ENCODE results near the gene DHRSX.
"Not testable (repeated sequence)": the region's sequence is repeated elsewhere in the genome, so short reads cannot be mapped to it uniquely, and the experiment has no call there.

Gene DHRSX

DNA sequence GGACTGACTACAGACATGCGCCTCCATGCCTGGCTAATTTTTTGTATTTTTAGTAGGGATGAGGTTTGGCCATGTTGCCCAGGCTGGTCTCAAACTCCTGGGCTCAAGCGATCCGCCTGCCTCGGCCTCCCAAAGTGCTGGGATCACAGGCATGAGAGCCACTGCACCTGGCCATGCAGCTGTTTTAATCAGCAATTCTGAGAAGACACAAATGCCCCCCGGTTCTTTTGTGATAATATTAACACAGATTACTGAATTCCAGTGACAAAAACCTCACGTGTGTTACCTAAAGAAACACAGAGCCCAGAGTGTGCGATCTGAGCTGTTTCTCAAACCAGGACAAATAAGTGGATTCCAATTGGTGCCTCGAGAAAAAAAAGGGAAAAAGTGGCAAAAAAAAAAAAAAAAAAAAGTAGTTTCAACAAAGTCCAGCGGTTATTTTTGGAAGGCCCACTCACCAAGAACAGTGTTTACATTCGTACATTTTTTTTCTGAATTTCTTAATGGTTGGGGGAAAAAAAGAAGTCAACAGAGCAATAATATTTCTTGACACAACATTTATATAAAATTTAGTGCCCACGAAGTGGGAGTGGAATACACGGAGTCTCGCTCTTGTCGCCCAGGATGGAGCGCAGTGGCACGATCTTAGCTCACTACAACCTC, 17.2 kb downstream of the DHRSX start:
- ChIA-PET CTCF (no interaction called here), POLR2A (no interaction called here)
- H3K4me1 ChIP-seq (ENCODE audit: control insufficient read depth, insufficient read depth, low read length) = no peaks in the 10 kb centered on the region
- no peaks in the 10 kb centered on the region for H3K9me3 ChIP-seq (ENCODE audit: control insufficient read depth, insufficient read depth, low read depth, low read length)
- TF ChIP-seq ZNF19 (tag by site-specific recombination; IDR thresholded peaks at IDR 0.05; ENCODE audit: low read depth) (no peak), ZNF777 (tag by site-specific recombination; IDR thresholded peaks at IDR 0.05; ENCODE audit: borderline replicate concordance) (no peak), ZNF624 (tag by site-specific recombination; IDR thresholded peaks at IDR 0.05) (no peak), ZBTB17 (tag by site-specific recombination; IDR thresholded peaks at IDR 0.05) (no peak), REST (tag by site-specific recombination; IDR thresholded peaks at IDR 0.05) (no peak), ZNF394 (tag by site-specific recombination; IDR thresholded peaks at IDR 0.05; ENCODE audit: borderline replicate concordance) (no peak), KLF10 (tag by site-specific recombination; IDR thresholded peaks at IDR 0.05) (no peak), ZNF155 (tag by site-specific recombination; IDR thresholded peaks at IDR 0.05) (no peak), KLF7 (tag by site-specific recombination; IDR thresholded peaks at IDR 0.05; ENCODE audit: borderline replicate concordance) (no peak), ZNF350 (tag by site-specific recombination; IDR thresholded peaks at IDR 0.05) (no peak), ZNF530 (tag by site-specific recombination; IDR thresholded peaks at IDR 0.05; ENCODE audit: low read depth) (no peak), ZNF174 (tag by site-specific recombination; IDR thresholded peaks at IDR 0.05) (no peak), ZNF302 (tag by site-specific recombination; IDR thresholded peaks at IDR 0.05; ENCODE audit: low read depth) (no peak), ELK4 (IDR thresholded peaks at IDR 0.05; ENCODE audit: borderline replicate concordance, low read depth, low read length) (no peak)
- no peak overlapping the region for H3K27ac ChIP-seq (ENCODE audit: extremely low read depth, low read depth, low read length)
- no peak overlapping the region for H3K4me3 ChIP-seq (ENCODE audit: low read depth, low read length)
- peaks cover 22 to 31% of the 10 kb centered on the region in 2 experiments for H3K36me3 ChIP-seq (ENCODE audit: control insufficient read depth in 2 of 2, insufficient read depth in 1 of 2, low read length in 2 of 2)

DNA sequence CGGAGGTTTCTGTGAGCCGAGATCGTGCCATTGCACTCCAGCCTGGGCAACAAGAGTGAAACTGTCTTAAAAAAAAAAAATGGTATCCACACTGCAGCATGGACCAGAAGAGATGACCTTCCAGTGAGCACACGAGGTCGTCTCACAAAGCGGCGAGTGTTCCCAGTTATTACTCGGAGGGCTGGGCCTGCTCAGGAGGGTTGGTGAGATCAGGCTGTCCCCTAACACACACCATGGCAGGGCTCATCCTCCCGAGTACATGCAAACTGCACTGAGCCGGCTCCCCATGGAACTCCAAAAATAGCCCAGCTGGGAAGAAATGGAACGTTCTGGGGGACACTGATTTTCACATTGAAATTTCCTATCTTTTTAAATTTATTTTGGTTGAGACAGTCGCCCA, 19.2 kb downstream of the DHRSX start:
- H3K27ac ChIP-seq (ENCODE audit: extremely low read depth, low read depth, low read length); H3K4me1 ChIP-seq (ENCODE audit: control insufficient read depth, insufficient read depth, low read length); POLR2A ChIA-PET; H3K9me3 ChIP-seq (ENCODE audit: control insufficient read depth, insufficient read depth, low read depth, low read length); H3K4me3 ChIP-seq (ENCODE audit: low read depth, low read length); CTCF ChIA-PET: not testable (repeated sequence)
- peaks cover 6 to 11% of the 10 kb centered on the region in 2 experiments for H3K36me3 ChIP-seq (ENCODE audit: control insufficient read depth in 2 of 2, insufficient read depth in 1 of 2, low read length in 2 of 2)

- H3K4me1 ChIP-seq (ENCODE audit: control insufficient read depth, insufficient read depth, low read length); POLR2A ChIA-PET; H3K36me3 ChIP-seq (ENCODE audit: control insufficient read depth in 2 of 2, insufficient read depth in 1 of 2, low read length in 2 of 2); H3K4me3 ChIP-seq (ENCODE audit: low read depth, low read length); H3K9me3 ChIP-seq (ENCODE audit: control insufficient read depth, insufficient read depth, low read depth, low read length); CTCF ChIA-PET; H3K27ac ChIP-seq (ENCODE audit: extremely low read depth, low read depth, low read length): not testable (repeated sequence)
- TF ChIP-seq ZNF146 (tag by site-specific recombination; IDR thresholded peaks at IDR 0.05) = peak; percentile 98
- TF ChIP-seq ZNF280D (tag by site-specific recombination; IDR thresholded peaks at IDR 0.05) = 0 out of 2 replicates have a peak, but pooled peaks have one; percentile 55
- peak; percentile 45; the same call in 1 of the 2 replicates for TF ChIP-seq ZNF580 (tag by site-specific recombination; IDR thresholded peaks at IDR 0.05)
Observed at GRCh38 chrX:2479982-2480381, 20.8 kb downstream of the DHRSX start.

All from HEK293 (cell line).